ENCODE measurements around the gene LRRFIP1.

The LRRFIP1 gene

DNA sequence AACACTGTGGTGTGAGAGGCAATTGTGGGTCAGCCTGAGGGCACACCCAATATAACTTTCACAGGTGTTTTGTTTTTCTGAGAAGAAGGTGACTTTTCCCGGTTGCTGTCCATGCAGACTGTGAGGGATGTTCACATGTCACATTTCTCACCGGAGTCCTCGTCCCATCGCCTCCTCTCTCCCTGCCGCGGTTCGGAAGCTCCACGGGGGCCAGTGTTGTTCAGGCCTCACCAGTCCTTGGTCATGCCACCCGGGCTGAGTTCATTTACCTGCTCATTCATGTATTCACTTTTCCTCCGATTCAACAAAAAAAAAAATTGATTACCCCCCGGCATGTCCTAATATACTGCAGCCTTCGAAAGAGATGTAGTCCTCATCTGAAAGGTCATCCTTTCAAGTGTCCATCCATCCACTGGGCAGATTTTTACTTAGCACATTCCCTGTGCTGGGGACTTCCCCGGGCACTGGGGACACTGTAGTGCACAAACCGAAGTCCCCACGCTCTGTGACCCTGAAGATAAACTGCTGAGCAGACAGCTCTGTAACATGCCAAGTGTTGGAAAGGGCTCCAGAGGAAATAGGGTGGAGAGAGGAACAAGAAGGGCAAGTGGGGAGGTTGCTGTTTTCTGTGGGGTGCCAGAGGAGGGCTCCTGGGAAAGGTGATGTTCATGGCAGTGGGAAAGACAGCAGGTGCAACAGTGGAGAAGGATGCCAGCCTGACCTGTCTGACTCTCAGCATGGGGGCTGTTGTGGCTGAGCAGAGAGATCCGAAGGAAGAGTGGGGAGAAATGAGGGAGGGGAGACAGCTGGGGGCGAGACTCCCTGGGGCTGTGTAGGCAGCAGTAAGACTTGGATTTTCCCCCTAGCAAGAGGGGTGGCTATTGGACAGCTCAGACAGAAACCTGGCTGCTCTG lies 22.4 kb downstream of the LRRFIP1 start:
- H3K27me3 ChIP-seq (ENCODE audit: control insufficient read depth, insufficient read depth, low read length) = no peaks in the 10 kb centered on the region
- H3K36me3 ChIP-seq (ENCODE audit: control insufficient read depth, low read depth, low read length) = no peaks in the 10 kb centered on the region
- no peak overlapping the region for H3K4me3 ChIP-seq (ENCODE audit: low read length)
- H3K4me1 ChIP-seq (ENCODE audit: control insufficient read depth, low read depth, low read length) = no peaks in the 10 kb centered on the region
- no peaks in the 10 kb centered on the region for H3K9me3 ChIP-seq (ENCODE audit: control insufficient read depth, low read depth, low read length)
- H3K9ac ChIP-seq (ENCODE audit: low read length) = no peak overlapping the region
- H3K27ac ChIP-seq (ENCODE audit: low read length) = no peak overlapping the region

GRCh38 chr2:237650455-237650850 lies 23.1 kb downstream of the LRRFIP1 start:
- H3K36me3 ChIP-seq (ENCODE audit: control insufficient read depth, low read depth, low read length) = no peaks in the 10 kb centered on the region
- no peak overlapping the region for H3K9ac ChIP-seq (ENCODE audit: low read length)
- H3K27me3 ChIP-seq (ENCODE audit: control insufficient read depth, insufficient read depth, low read length) = no peaks in the 10 kb centered on the region
- H3K27ac ChIP-seq (ENCODE audit: low read length) = no peak overlapping the region
- H3K4me3 ChIP-seq (ENCODE audit: low read length) = no peak overlapping the region
- H3K4me1 ChIP-seq (ENCODE audit: control insufficient read depth, low read depth, low read length) = no peaks in the 10 kb centered on the region
- no peaks in the 10 kb centered on the region for H3K9me3 ChIP-seq (ENCODE audit: control insufficient read depth, low read depth, low read length)

DNA sequence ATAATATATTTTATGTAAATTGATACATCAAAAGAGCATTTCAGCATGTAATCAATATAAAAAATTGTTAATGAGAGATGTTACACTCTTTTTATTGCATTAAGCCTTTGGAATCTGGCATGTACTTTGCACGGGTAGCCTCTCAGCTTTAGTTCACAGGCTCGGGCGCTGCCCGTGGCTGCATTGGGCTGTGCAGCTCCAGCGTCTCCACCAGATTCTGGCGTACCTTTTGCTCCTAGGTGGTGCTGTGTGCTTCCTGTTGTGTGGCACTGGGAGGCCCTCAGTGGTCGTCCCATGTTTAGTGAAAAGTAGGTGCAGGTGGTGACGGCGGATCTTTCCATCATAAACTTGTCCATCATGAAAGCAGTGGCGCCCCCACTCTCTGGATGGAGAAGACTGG lies 24.4 kb downstream of the LRRFIP1 start:
- Histone ChIP-seq H3K4me1 (ENCODE audit: control insufficient read depth, low read depth, low read length) (no peaks in the 10 kb centered on the region), H3K9me3 (ENCODE audit: control insufficient read depth, low read depth, low read length) (no peaks in the 10 kb centered on the region), H3K36me3 (ENCODE audit: control insufficient read depth, low read depth, low read length) (no peaks in the 10 kb centered on the region), H3K9ac (ENCODE audit: low read length) (no peak overlapping the region), H3K27ac (ENCODE audit: low read length) (no peak overlapping the region), H3K27me3 (ENCODE audit: control insufficient read depth, insufficient read depth, low read length) (no peaks in the 10 kb centered on the region), H3K4me3 (ENCODE audit: low read length) (no peak overlapping the region)

DNA sequence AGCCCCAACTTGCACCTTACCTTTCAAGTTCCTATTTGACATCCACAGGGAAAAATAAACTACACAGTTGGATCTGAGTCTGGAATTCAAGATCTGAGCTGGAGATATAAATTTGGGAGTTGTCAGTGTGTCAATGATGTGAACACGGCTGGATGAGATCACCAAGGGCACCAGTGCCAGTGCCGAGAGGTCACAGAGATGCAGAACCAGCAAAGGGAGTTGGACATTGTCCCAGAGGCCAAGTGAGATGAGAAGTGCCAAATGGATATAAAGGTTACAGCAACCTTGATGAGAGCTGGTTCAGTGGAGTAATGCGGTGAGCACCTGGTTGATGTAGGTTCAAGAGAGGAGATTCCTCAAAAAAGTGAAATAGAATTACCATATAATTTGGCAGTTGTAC lies 24.8 kb downstream of the LRRFIP1 start:
- no peaks in the 10 kb centered on the region for H3K4me1 ChIP-seq (ENCODE audit: control insufficient read depth, low read depth, low read length)
- no peak overlapping the region for H3K9ac ChIP-seq (ENCODE audit: low read length)
- no peak overlapping the region for H3K27ac ChIP-seq (ENCODE audit: low read length)
- no peaks in the 10 kb centered on the region for H3K36me3 ChIP-seq (ENCODE audit: control insufficient read depth, low read depth, low read length)
- H3K9me3 ChIP-seq (ENCODE audit: control insufficient read depth, low read depth, low read length) = peaks cover under 1% of the 10 kb centered on the region
- H3K27me3 ChIP-seq (ENCODE audit: control insufficient read depth, insufficient read depth, low read length) = no peaks in the 10 kb centered on the region
- no peak overlapping the region for H3K4me3 ChIP-seq (ENCODE audit: low read length)

DNA sequence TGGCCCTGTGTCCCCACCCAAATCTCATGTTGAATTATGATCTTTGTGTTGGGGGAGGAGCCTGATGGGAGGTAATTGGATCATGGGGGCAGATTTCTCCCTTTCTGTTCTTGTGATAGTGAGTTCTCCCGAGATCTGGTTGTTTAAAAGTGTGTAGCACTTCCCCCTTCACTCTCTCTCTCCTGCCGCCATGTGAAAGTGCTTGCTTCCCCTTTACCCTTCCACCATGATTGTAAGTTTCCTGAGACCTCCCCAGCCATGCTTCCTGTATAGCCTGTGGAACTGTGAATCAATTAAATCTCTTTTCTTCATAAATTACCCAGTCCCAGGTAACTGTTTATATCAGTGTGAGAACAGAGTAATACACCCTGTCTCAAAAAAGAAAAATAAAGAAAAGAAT lies 25.5 kb downstream of the LRRFIP1 start:
- H3K9me3 ChIP-seq (ENCODE audit: control insufficient read depth, low read depth, low read length) = peaks cover 2% of the 10 kb centered on the region
- H3K4me1 ChIP-seq (ENCODE audit: control insufficient read depth, low read depth, low read length) = no peaks in the 10 kb centered on the region
- H3K4me3 ChIP-seq (ENCODE audit: low read length) = no peak overlapping the region
- H3K36me3 ChIP-seq (ENCODE audit: control insufficient read depth, low read depth, low read length) = no peaks in the 10 kb centered on the region
- H3K27ac ChIP-seq (ENCODE audit: low read length) = no peak overlapping the region
- H3K27me3 ChIP-seq (ENCODE audit: control insufficient read depth, insufficient read depth, low read length) = no peaks in the 10 kb centered on the region
- no peak overlapping the region for H3K9ac ChIP-seq (ENCODE audit: low read length)

DNA sequence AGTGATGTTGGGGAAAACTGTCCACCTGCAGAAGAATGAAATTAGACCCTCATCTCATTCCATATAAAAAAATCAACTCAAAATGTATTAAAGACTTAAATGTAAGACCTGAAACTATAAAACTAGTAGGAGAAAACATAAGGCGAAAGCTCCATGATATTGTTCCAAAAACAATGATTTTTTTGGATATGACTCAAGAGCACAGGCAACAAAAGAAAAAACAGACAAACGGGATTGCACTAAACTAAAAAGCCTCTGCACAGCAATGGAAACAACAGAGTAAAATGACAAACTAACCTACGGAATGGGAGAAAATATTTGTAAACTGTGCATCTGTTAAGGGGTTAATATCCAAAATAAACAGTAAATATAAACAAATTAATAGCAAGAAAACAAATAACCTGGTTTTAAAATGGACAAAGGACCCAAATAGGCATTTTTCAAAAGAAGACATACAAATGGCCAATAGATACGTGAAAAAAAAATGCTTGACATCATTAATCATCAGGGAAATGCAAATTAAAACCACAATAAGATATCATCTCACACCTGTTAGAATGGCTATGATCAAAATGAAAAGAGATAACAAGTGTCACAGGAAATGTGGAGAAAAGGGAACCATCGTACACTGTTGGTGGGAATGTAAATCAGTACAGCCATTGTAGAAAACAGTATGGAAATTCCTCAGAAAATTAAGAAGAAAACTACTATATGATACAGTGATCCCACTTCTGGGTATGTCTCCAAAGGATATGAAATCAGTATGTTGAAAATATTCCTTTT lies 26.6 kb downstream of the LRRFIP1 start:
- no peak overlapping the region for H3K27ac ChIP-seq (ENCODE audit: low read length)
- H3K4me1 ChIP-seq (ENCODE audit: control insufficient read depth, low read depth, low read length) = no peaks in the 10 kb centered on the region
- no peak overlapping the region for H3K9ac ChIP-seq (ENCODE audit: low read length)
- no peaks in the 10 kb centered on the region for H3K36me3 ChIP-seq (ENCODE audit: control insufficient read depth, low read depth, low read length)
- peaks cover 2% of the 10 kb centered on the region for H3K9me3 ChIP-seq (ENCODE audit: control insufficient read depth, low read depth, low read length)
- H3K27me3 ChIP-seq (ENCODE audit: control insufficient read depth, insufficient read depth, low read length) = no peaks in the 10 kb centered on the region
- H3K4me3 ChIP-seq (ENCODE audit: low read length) = no peak overlapping the region

DNA sequence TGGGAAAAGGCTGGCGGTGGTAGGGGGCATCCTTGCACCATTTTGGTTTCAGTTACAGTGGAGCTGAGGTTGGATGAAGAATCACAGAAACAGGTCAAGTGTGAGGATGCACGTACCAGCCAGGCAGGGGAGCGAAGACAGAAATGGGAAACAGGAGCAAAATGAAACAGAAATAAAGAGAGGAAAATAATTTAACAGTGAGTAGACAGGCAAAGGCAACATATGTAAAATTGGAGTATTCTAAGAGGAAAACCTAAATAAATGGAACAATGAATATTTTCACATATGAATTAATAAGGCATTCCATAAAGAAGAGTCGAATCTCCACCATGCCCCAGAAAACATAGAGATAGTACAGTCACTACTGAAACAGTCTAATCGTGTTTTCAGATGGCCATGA lies 29.7 kb downstream of the LRRFIP1 start:
- Histone ChIP-seq H3K9ac (ENCODE audit: low read length) (no peak overlapping the region), H3K4me1 (ENCODE audit: control insufficient read depth, low read depth, low read length) (no peaks in the 10 kb centered on the region), H3K27ac (ENCODE audit: low read length) (no peak overlapping the region), H3K9me3 (ENCODE audit: control insufficient read depth, low read depth, low read length) (peaks cover 2% of the 10 kb centered on the region), H3K27me3 (ENCODE audit: control insufficient read depth, insufficient read depth, low read length) (no peaks in the 10 kb centered on the region), H3K36me3 (ENCODE audit: control insufficient read depth, low read depth, low read length) (no peaks in the 10 kb centered on the region), H3K4me3 (ENCODE audit: low read length) (no peak overlapping the region)

GRCh38 chr2:237660381-237660900 lies 33.1 kb downstream of the LRRFIP1 start:
- peaks cover 10% of the 10 kb centered on the region for H3K4me1 ChIP-seq (ENCODE audit: control insufficient read depth, low read depth, low read length)

DNA sequence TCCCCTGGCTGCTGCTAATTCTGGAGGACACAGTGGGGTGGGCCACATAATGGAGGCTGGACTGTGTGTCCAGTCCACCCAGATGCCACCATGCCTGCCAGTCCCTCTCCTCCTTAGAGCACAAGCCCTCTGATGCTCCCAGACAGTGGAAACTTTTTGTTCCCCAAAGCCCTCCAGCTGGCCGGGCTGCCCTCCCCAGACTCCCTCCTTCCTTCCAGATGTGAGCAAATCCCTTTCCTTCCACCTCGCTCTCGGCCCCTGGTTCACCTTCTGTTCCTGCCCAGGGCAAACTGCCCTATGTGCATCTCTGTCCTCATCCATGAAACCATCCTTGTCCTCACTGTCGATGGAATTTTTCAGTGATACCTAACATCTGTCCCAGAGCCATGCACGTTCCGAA lies 33.9 kb downstream of the LRRFIP1 start:
- H3K27me3 ChIP-seq (ENCODE audit: control insufficient read depth, insufficient read depth, low read length) = no peaks in the 10 kb centered on the region
- H3K27ac ChIP-seq (ENCODE audit: low read length) = no peak overlapping the region

More at GRCh38 chr2:237660381-237660900, 33.1 kb downstream of the LRRFIP1 start:
- H3K9me3 ChIP-seq (ENCODE audit: control insufficient read depth, low read depth, low read length) = peaks cover 2% of the 10 kb centered on the region
- H3K27ac ChIP-seq (ENCODE audit: low read length) = no peak overlapping the region
- H3K27me3 ChIP-seq (ENCODE audit: control insufficient read depth, insufficient read depth, low read length) = no peaks in the 10 kb centered on the region
- no peak overlapping the region for H3K9ac ChIP-seq (ENCODE audit: low read length)
- no peak overlapping the region for H3K4me3 ChIP-seq (ENCODE audit: low read length)
- no peaks in the 10 kb centered on the region for H3K36me3 ChIP-seq (ENCODE audit: control insufficient read depth, low read depth, low read length)

DNA sequence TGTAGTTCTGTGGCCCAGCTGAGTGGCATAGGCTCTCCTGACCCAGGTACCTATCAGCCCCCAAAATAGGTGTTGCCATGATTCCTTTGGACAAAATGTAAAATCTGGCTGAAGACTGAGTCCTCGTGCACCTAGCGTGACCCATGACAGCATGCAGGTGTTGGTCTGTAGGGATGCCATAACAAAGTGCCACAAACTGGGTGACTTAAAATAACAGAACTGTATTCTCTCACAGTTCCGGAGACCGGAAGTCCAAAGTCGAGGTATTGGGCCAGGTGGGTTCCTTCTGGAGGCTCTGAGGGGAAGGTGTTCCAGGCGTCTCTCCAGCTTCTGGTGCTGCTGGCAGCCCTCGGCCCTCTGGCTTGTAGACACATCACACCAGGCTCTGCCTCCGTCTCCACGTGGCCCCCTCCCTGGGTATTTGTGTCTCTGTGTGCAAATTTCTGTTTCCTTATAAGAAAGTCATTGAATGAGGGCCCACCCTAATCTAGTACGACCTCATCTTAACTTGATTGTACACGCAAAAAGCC lies 34.5 kb downstream of the LRRFIP1 start:
- Histone ChIP-seq H3K9me3 (ENCODE audit: control insufficient read depth, low read depth, low read length) (peaks cover 2% of the 10 kb centered on the region), H3K36me3 (ENCODE audit: control insufficient read depth, low read depth, low read length) (no peaks in the 10 kb centered on the region), H3K4me1 (ENCODE audit: control insufficient read depth, low read depth, low read length) (peaks cover 20% of the 10 kb centered on the region), H3K27me3 (ENCODE audit: control insufficient read depth, insufficient read depth, low read length) (no peaks in the 10 kb centered on the region), H3K9ac (ENCODE audit: low read length) (no peak overlapping the region), H3K27ac (ENCODE audit: low read length) (no peak overlapping the region), H3K4me3 (ENCODE audit: low read length) (no peak overlapping the region)

More for the DNA sequence above, 33.9 kb downstream of the LRRFIP1 start:
- Histone ChIP-seq H3K4me3 (ENCODE audit: low read length) (no peak overlapping the region), H3K9ac (ENCODE audit: low read length) (no peak overlapping the region), H3K9me3 (ENCODE audit: control insufficient read depth, low read depth, low read length) (peaks cover 2% of the 10 kb centered on the region), H3K36me3 (ENCODE audit: control insufficient read depth, low read depth, low read length) (no peaks in the 10 kb centered on the region), H3K4me1 (ENCODE audit: control insufficient read depth, low read depth, low read length) (peaks cover 19% of the 10 kb centered on the region)

DNA sequence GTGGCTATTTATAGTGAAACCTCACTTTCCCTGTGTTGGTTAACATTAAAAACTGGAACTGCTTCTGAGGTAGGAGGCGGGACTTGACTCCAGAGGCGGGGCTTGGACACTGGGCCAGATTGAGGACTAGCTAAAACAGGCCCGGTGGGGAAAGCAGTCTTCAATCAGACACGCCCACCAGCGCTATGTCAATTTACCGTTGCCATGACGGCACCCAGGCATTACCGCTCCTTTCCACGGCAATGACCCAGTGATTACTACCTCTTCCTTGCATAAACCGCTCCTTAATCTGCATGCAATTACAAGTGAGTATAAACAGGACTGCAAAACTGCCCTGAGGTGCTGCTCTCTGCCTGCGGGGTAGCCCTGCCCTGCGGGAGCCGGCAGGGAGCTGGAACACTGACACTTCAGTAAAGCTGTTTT lies 35.3 kb downstream of the LRRFIP1 start:
- Histone ChIP-seq H3K9ac (ENCODE audit: low read length) (no peak overlapping the region), H3K27me3 (ENCODE audit: control insufficient read depth, insufficient read depth, low read length) (no peaks in the 10 kb centered on the region)

More for the DNA sequence above, 35.3 kb downstream of the LRRFIP1 start:
- Histone ChIP-seq H3K4me3 (ENCODE audit: low read length) (no peak overlapping the region), H3K4me1 (ENCODE audit: control insufficient read depth, low read depth, low read length) (peaks cover 20% of the 10 kb centered on the region), H3K27ac (ENCODE audit: low read length) (no peak overlapping the region), H3K9me3 (ENCODE audit: control insufficient read depth, low read depth, low read length) (no peaks in the 10 kb centered on the region), H3K36me3 (ENCODE audit: control insufficient read depth, low read depth, low read length) (no peaks in the 10 kb centered on the region)

Data from iPS-18a (cell line).